MCF 10A (cell line): Measurements from ENCODE around the gene SLC12A3. TPM values are rescaled to one million over a fixed set of nuclear protein-coding genes. Genes with fewer than 3 reads are reported as not detected.

Source experiments
- BruUV-seq: library from RNA; stranded (reverse); fragments of 400-500 nt; replicated peaks from 2 replicates; lab custom pipeline; 2021; lab: Mats Ljungman, UMichigan
- CTCF ChIA-PET: fragments of 300-600 bp; sonication (Branson Sonifier 250); formaldehyde crosslinking; extraction: SDS; loops from one replicate; lab custom pipeline; 2021; ENCODE audit warnings: antibody characterized with exemption, inconsistent platforms; lab: Yijun Ruan, JAX
- POLR2A ChIA-PET: fragments of 300-600, 350-650 bp; sonication (Branson Sonifier 250); formaldehyde crosslinking; extraction: SDS; loops from one replicate; lab custom pipeline; 2020; ENCODE audit warnings: antibody characterized with exemption, inconsistent platforms; lab: Yijun Ruan, JAX
- DNase-seq: peaks from one replicate; pipeline ENCODE4 v3.0.0-alpha.2; 2018; ENCODE audit not compliant: unreplicated experiment
- H3K27ac Mint-ChIP-seq: one replicate; pipeline ENCODE4 v1.8.0; 2022; ENCODE audit warnings: mild to moderate bottlenecking, low read depth, mixed read lengths; ENCODE audit not compliant: unreplicated experiment
- H3K27me3 Mint-ChIP-seq: one replicate; pipeline ENCODE4 v1.8.0; 2022; ENCODE audit warnings: mixed read lengths; ENCODE audit not compliant: insufficient read depth, unreplicated experiment
- H3K36me3 Mint-ChIP-seq: one replicate; pipeline ENCODE4 v1.8.0; 2022; ENCODE audit warnings: mild to moderate bottlenecking, moderate library complexity, mixed read lengths; ENCODE audit not compliant: insufficient read depth, unreplicated experiment
- H3K4me1 Mint-ChIP-seq: one replicate; pipeline ENCODE4 v1.8.0; 2022; ENCODE audit warnings: mixed read lengths; ENCODE audit not compliant: insufficient read depth, unreplicated experiment
- H3K4me3 Mint-ChIP-seq: one replicate; pipeline ENCODE4 v1.8.0; 2022; ENCODE audit warnings: mild to moderate bottlenecking, moderate library complexity, mixed read lengths; ENCODE audit not compliant: unreplicated experiment
- H3K9me3 Mint-ChIP-seq: one replicate; pipeline ENCODE4 v1.8.0; 2022; ENCODE audit warnings: mixed read lengths; ENCODE audit not compliant: unreplicated experiment
- CTCF ChIP-seq: fragments of 200-600 bp; IDR thresholded peaks from one replicate; pipeline ENCODE4 v1.8.0; 2022; ENCODE audit warnings: antibody characterized with exemption, mild to moderate bottlenecking; ENCODE audit not compliant: unreplicated experiment
- intact Hi-C: fragments of 100-400 bp; cut with micrococcal nuclease; formaldehyde crosslinking; loops from 2 replicates; pipeline ENCODE4 v1.14.1; 2022
- total RNA-seq: library from RNA; stranded (reverse); gene quantifications from 2 replicates; pipeline ENCODE4 v1.2.3, GENCODE V29; 2022

The SLC12A3 gene
- total RNA-seq, 1 experiment from 2014 or later: not detected

GRCh38 chr16:56929639-56930038, 64.6 kb downstream of the SLC12A3 start:
- H3K9me3 Mint-ChIP-seq: no peaks in the 10 kb centered on the region
- no peak for TF ChIP-seq CTCF
- no peak for DNase-seq
- H3K36me3 Mint-ChIP-seq: peaks cover 31% of the 10 kb centered on the region
- H3K27ac Mint-ChIP-seq: no peak overlapping the region
- BruUV-seq: no TSS peak
- H3K4me3 Mint-ChIP-seq: no peak overlapping the region
- H3K4me1 Mint-ChIP-seq: no peaks in the 10 kb centered on the region
- intact Hi-C loops: loop anchor here (5.0 to 10.0 kb wide), 2 partner anchors 62 to 235 kb away; partner anchors contain the start of gene SLC12A3
- ChIA-PET POLR2A (interaction anchor here (1.1 kb wide), 1 partner anchor 27 kb away, joined by 3 read pairs; no protein-coding TSS in a partner anchor), CTCF (no interaction called here)
- H3K27me3 Mint-ChIP-seq: no peaks in the 10 kb centered on the region

GRCh38 chr16:56930486-56931270, 65.7 kb downstream of the SLC12A3 start:
- H3K27me3 Mint-ChIP-seq: no peaks in the 10 kb centered on the region
- H3K27ac Mint-ChIP-seq: peak overlapping the region; percentile 100
- H3K9me3 Mint-ChIP-seq: no peaks in the 10 kb centered on the region
- TF ChIP-seq CTCF: no peak
- CTCF ChIA-PET: interaction anchor here (0.7 to 0.9 kb wide), 3 partner anchors 10 to 339 kb away, joined by 3 to 4 read pairs (median 3); no protein-coding TSS in a partner anchor
- intact Hi-C loops: loop anchor here (5.0 to 10.0 kb wide), 2 partner anchors 63 to 234 kb away; partner anchors contain the start of gene SLC12A3
- no TSS peak for BruUV-seq
- POLR2A ChIA-PET: interaction anchor here (0.9 to 1.8 kb wide), 11 partner anchors 11 to 255 kb away, joined by 3 to 6 read pairs (median 4); partner anchors contain the start of gene PSME3IP1
- peak overlapping the region; percentile 99 for H3K4me3 Mint-ChIP-seq
- no peak for DNase-seq
- peaks cover 7% of the 10 kb centered on the region for H3K4me1 Mint-ChIP-seq
- peaks cover 41% of the 10 kb centered on the region for H3K36me3 Mint-ChIP-seq

GRCh38 chr16:56931271-56931891, 66.4 kb downstream of the SLC12A3 start:
- intact Hi-C loops: loop anchor here (5.0 to 10.0 kb wide), 2 partner anchors 64 to 233 kb away; partner anchors contain the start of gene SLC12A3
- CTCF ChIA-PET: interaction anchor here (0.7 to 0.9 kb wide), 2 partner anchors 11 to 339 kb away, joined by 3 to 4 read pairs; no protein-coding TSS in a partner anchor
- POLR2A ChIA-PET: interaction anchor here (0.6 to 4.0 kb wide), 32 partner anchors 11 to 446 kb away, joined by 3 to 31 read pairs (median 4); partner anchors contain the start of genes ARL2BP, CETP, NLRC5 and PSME3IP1

More at GRCh38 chr16:56931271-56931891, 66.4 kb downstream of the SLC12A3 start:
- peak overlapping the region; percentile 100 for H3K27ac Mint-ChIP-seq
- DNase-seq: no peak
- BruUV-seq: TSS peak; percentile 94
- H3K27me3 Mint-ChIP-seq: no peaks in the 10 kb centered on the region
- peaks cover 48% of the 10 kb centered on the region for H3K36me3 Mint-ChIP-seq
- peaks cover 8% of the 10 kb centered on the region for H3K4me1 Mint-ChIP-seq
- TF ChIP-seq CTCF: no peak
- no peaks in the 10 kb centered on the region for H3K9me3 Mint-ChIP-seq
- peak overlapping the region; percentile 99 for H3K4me3 Mint-ChIP-seq
